GM19397 (cell line): ENCODE results near the gene BTG2.
"Not testable (repeated sequence)": the region's sequence is repeated elsewhere in the genome, so short reads cannot be mapped to it uniquely, and the experiment has no call there.

Source experiments
- ATAC-seq: cut with Tn5 transposase; IDR thresholded peaks from one replicate; pipeline ENCODE4 v1.9.1; 2021; ENCODE audit warnings: mild to moderate bottlenecking, moderate library complexity; ENCODE audit not compliant: unreplicated experiment

BTG2 gene

GRCh38 chr1:203311368-203312301 lies 6.3 kb downstream of the BTG2 start:
- ATAC-seq, result no peak

- not testable (repeated sequence) for ATAC-seq
These were observed 8.9 kb downstream of the BTG2 start for GRCh38 chr1:203314025-203314759.

- no peak for ATAC-seq
These were observed 11.3 kb downstream of the BTG2 start for GRCh38 chr1:203316626-203317093.

- ATAC-seq, result no peak
These were observed 12.3 kb downstream of the BTG2 start for GRCh38 chr1:203317429-203318228.

- no peak for ATAC-seq
These were observed 12.9 kb downstream of the BTG2 start for GRCh38 chr1:203318229-203318517.

- peak; percentile 58 for ATAC-seq
These were observed 15.4 kb downstream of the BTG2 start for GRCh38 chr1:203320591-203321272.

GRCh38 chr1:203321273-203322052 lies 16.1 kb downstream of the BTG2 start:
- ATAC-seq, result no peak

GRCh38 chr1:203322500-203323179 lies 17.3 kb downstream of the BTG2 start:
- no peak for ATAC-seq

- ATAC-seq, result no peak
These were observed 18.3 kb downstream of the BTG2 start for GRCh38 chr1:203323587-203323986.

GRCh38 chr1:203324105-203325025 lies 19.0 kb downstream of the BTG2 start:
- ATAC-seq, result no peak

- no peak for ATAC-seq
These were observed 19.7 kb downstream of the BTG2 start for GRCh38 chr1:203325026-203325417.

GRCh38 chr1:203325418-203326091 lies 20.2 kb downstream of the BTG2 start:
- ATAC-seq, result no peak

- peak; percentile 70 for ATAC-seq
These were observed 21.7 kb downstream of the BTG2 start for GRCh38 chr1:203326830-203327683.

- peak; percentile 18 for ATAC-seq
These were observed 22.6 kb downstream of the BTG2 start for GRCh38 chr1:203327684-203328457.

GRCh38 chr1:203328714-203329122 lies 23.4 kb downstream of the BTG2 start:
- no peak for ATAC-seq

GRCh38 chr1:203331224-203331623 lies 25.9 kb downstream of the BTG2 start:
- no peak for ATAC-seq
